GM18526 (cell line): ENCODE results near the gene TFPI.

ENCODE experiments used
- POLR2A ChIP-seq: IDR thresholded peaks from 3 replicates; pipeline ENCODE4 v1.6.1; 2011; ENCODE audit not compliant: insufficient read length; ENCODE audit errors: extremely low read depth

The TFPI gene

DNA sequence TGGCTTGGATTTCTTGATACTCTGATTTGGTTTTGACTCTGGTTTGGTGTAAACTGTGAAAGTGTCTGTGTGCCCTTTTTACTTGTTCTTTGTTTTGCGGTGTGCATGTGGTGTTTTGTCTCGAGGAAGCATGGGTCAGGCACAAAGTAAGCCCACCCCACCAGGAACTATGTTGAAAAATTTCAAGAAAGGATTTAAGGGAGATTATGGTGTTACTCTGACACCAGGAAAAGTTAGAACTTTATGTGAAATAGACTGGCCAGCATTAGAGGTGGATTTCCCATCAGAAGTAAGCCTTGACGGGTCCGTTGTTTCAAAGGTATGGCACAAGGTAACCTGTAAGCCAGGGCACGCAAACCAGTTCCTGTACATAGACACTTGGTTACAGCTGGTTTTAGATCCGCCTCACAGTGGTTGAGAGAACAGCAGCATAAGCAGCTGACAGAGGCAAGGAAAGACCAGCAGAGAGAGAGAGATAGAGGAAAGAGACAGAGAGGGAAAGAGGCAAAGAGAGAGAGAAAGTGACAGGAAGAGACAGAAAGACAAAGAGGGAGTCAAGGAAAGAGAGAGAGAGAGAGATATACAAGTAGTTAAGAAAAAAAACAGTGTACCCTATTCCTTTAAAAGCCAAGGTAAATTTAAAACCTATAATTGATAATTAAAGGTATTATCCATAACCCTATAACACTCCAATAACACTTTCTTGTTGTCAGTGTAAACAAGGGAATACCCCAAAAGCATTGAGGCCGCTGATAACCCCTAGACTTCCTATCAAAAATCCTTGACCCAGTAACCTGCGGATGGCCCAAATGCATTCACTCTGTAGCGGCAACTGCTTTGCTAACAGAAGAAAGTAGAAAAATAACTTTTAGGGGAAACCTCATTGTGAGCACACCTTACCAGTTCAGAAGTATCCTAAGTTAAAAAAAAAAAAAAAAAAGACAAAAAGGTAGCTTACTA is 42.6 kb downstream of the TFPI start:
- TF ChIP-seq POLR2A = no peak

DNA sequence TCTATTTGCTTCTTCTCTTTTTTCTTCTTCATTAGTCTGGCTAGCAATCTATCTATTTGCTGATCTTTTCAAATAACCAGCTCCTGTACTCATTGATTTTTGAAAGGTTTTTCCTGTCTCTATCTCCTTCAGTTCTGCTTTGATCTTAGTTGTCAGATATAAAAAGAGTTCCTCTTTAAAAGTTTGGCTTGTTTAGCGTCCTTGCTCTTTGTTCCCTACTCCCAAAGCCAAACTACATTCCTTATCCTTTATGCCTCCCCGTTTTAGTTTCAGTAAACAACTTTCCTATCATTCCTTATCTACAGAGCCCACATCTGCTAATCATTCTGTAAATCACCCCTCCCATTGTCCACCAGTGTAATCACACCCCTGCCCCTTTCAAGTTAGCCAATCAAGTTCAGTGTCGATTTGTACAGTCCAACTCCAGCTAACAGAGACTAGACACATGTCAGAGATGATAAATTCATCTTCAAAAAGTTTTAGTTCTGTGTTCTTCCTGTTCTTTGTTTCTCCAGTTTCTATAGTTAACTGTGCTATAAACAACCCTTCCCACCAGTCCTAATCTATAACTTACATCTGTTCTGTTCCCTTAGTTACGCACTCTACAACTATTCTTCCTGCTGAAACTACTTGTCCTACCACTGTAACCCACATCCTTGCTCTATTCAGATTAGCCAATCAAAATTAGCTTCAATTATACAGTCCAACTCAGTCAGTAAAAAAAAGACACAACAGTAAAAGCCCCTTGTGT is 44.4 kb downstream of the TFPI start:
- TF ChIP-seq POLR2A = no peak

DNA sequence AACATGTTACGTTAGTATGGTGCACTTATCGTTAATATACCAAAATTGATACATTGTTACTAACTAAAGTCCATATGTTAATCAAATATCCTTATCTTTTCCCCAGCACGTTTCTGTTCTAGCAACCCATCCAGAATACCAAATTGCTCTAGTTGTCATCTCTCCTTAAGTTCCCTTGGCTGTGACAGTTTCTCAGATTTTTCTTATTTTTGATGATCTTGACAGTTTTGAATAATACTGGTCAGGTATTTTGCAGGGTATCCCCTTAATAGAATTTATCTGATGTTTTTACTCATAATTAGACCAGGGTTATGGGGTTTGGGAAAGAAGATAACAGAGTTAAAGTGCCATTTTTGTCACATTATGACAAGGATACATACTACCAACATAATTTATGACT is 47.8 kb downstream of the TFPI start:
- no peak for TF ChIP-seq POLR2A

DNA sequence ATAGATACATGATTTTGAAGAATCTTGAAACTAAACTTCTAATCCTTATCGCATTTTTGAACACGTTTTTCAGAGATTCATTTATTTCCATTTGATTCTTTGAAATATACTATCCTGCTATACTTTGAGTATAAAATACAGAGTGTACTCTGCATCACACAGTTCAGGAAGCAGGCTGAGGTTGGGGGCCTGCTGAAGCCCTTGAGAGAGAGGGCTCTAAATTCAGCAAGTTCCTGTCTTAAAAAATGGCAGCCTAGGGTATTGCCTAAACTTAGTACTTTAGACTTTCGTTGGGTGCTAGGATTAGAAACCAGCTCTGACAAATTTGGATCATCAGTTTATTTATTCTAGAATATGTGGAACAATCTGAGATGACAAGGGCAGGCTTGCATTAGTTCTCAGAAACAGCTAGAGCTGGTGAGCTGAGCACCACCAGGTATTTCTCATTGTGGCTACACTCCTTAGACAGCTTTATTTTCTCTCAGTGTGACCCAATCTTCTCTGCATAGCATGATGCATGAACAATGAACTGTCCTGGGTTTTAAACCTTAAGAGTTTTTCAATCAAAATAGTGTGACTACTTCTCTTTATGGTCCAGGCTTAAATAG is 49.1 kb downstream of the TFPI start:
- TF ChIP-seq POLR2A = no peak

DNA sequence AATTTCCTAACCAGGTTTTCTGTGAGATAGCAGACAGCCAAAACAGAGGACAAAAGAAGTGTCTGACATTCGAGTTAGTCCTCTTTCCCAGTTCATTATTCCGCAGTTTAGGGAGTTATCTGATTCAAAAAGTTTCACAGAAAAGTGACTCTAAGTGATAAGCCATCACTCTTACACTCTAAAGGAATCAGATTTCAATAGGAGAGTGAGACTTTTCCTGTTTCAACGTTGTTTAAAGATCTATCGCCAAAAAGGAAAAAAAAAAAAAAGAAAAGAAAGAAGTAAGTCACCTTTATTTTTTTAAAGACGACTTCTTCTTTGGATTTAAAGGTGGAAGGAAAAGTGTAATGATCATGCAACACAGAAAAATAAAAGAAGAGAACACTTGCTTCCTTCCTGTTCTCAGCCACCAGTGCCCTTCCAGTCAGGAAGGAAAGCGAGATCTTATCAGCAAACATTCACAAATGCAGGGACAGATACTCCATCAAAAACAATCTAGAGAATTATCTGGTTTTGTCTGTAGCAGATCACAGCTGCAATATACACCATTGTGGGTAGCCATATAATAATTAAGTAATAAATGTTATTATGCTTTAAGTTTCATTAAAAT is 49.8 kb downstream of the TFPI start:
- TF ChIP-seq POLR2A = no peak

DNA sequence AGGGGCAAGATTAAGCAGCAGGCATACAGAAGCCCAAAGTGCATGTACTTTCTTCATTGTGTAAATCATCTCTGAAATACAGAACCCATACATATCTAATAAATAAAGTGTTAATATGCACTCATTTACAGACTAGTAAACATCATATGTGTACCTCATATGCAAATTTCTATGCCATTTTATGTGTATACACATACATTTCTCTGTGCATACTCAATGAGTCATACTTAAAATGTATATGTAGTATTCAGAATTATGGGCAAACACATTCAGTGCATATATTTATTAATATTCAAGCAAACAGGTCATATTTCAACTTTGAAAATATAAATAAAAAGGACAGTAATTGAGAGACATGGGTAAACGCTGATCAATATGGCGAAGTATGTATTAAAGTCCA is 50.5 kb downstream of the TFPI start:
- no peak for TF ChIP-seq POLR2A

DNA sequence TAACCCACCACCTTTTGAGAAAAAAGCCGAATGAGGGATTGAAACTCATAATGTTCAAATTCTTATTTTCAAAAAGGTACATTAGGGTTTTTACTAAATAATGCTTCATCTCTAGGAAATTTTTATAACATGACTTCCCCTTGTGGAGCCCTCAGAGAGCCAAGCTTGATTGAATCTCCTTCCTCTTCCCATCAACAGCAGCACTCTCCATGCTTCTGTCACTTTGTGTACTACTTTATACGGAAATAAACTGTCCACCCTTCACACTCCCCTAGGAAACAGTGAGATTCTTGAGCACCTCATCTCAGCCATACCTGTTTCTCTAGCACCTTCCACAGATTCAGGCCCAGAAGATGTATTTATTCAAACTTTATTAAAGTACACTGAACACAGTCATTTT is 51.8 kb downstream of the TFPI start:
- TF ChIP-seq POLR2A = no peak

DNA sequence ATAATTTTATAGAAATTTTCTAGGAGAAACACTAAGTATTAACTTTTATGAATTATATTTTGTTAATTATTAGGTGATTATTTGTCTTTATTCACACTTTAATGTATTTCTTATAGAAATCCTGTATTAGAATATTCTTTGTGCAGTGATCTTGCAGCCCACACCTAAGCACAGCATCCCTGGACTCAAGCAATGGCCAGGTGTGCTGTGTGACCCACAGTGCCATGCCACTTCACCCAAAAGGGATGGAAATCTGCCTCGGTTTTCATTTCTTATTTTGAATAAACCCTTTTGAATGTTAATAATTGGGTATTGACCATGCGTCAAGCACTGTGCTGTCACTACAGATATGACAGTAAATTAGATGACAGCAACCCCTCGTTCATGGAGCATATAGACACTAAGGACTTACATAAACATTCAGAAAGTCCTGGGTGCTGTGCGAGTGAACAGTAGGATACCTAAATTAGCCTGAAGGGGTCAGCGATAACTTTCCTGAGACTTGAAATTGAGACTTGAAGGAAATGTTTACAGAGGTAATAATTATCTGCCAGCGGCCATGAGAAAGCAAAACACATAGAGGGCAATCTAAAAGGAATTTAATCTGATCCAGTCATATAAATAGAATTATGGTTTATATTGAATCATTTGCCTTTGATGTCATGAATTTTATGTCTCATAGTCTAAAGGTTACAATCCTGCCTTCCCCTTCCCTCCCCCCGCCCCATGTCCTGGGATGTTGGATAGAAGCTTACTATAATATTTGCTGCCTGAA is 53.5 kb downstream of the TFPI start:
- TF ChIP-seq POLR2A = no peak

DNA sequence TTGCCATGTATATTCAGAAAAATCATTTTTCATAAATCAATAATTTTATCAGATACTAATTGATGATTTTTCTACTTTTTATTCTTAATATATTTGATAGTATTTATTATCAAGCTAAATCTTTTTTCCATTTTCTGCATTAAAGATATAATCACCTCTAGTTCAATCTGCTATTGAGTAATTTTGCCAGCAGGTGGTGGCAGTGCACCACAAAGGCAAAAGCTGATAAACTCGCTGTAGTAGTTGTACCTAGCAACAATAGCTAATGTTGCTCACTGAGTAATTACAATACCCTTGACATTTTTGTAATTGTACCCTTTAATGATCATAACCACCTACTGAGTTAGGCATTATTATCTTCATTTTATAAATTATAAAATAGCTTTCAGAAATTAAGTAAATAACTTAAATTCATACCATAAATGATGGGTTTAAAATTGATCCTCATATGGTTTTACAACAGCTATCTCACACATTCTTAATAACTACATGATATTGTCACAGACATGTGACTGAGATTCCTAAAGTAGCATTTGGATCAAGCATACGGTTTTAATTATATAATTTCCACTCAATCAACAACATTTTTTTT is 54.2 kb downstream of the TFPI start:
- TF ChIP-seq POLR2A = no peak

DNA sequence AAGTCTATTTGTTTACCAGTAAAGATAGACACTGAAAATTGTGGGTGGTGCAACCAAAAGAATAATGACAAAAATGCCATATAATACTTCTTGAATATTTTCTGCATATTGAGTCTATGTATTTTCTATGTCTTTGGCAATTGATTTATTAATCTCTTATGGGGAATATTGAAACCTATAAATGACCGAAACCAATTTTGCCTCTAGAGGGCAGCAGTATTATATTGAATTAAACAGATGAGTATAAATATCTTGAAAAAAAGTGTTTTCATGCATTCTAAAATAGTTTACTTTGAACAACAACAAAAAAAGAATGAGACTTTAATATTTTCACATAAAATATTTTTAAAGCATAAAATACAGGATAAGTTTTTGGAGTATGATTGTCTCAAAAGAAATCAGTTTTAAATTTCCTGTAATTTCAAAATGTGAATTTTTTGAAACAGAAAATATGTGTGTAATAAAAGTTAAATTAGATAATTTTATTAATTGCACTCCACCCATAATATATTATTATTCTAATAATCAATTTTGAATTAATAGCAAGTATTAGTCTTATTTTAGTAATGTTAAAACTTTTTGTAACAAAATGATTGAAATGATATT is 56.3 kb downstream of the TFPI start:
- no peak for TF ChIP-seq POLR2A

DNA sequence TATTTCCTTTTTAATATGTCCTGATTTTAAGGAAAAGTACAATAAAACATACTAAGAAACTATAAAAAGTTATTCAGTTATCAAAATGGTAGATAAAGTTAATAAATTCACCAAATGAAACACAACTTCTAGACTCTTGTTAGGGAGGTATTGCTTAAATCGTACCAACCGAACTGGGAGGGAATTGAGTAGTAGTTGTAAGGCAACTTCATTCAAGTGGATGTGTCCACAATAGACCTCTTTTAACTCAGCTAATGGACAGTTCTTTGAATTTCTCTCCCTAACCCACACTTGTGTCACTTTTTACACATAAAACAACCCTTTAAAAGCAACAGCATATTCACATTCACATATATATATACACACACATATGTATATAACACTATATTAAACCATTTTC is 57.1 kb downstream of the TFPI start:
- TF ChIP-seq POLR2A = no peak

DNA sequence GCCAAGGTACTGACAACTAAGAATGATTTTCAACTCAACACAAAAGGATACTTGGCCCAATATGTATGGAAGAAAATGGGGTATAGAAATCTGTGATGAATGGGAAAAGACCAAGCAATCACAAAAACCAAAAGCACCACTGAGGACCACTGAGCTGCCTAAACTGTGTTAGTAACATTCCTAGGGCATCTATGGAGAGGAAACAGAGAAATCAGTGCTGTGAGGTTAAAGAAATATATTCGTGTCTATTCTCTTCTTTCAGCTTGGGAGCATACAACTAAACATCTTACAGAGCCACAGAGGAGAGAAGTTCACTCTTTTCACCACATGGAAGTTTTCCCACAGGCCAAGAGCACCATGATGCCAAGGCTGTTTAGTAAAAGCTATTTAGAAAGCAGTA is 58.9 kb downstream of the TFPI start:
- TF ChIP-seq POLR2A = no peak

DNA sequence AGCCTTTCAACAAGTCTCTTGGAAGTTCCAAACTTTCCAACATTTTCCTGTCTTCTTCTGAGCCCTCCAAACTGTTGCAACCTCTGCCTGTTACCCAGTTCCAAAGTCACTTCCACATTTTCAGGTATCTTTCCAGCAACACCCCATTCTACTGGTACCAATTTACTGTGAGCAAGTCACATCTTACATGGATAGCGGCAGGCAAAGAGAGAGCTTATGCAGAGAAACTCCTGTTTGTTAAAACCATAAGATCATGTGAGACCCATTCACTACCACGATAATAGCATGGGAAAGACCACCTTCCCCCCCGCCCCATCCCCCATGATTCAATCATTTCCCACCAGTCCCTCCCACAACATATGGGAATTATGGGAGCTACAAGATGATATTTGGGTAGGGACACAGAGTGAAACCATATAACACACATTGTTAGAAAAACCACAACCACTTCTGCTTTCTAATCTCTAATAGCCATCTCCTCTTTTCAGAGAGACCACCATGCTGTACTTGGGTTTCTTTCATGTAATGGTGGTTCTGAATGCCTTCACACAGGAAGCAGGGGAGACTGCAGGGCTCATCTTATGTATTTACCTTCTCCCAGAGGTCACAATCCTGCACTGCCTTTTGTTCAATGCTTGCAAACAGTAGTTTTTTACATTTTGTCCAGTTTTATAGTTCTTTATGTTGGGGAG is 60.2 kb downstream of the TFPI start:
- no peak for TF ChIP-seq POLR2A
